ENCODE data around the gene SCRN2.

GRCh38 chr17:47866941-47867340, 25.9 kb upstream of the SCRN2 start:
- no peak for TF ChIP-seq CTCF (IDR thresholded peaks at IDR 0.05)
- no peak for TF ChIP-seq EZH2phosphoT487 (IDR thresholded peaks at IDR 0.05)
